Measurements from ENCODE around the gene HCN3. TPM values are rescaled to one million over a fixed set of nuclear protein-coding genes. Genes with fewer than 3 reads are reported as not detected.

HCN3 gene
- total and polyA plus RNA-seq, 8 donors: 0.46 to 13.6 (median 1.9) TPM

GRCh38 chr1:155263067-155263466, 14.2 kb upstream of the HCN3 start:
- Histone ChIP-seq H3K4me1 (peaks cover 14 to 27% (median 26%) of the 10 kb centered on the region in 4 donors), H3K9me3 (no peaks in the 10 kb centered on the region), H3K4me3 (no peak overlapping the region), H3K36me3 (peaks cover 57 to 78% (median 75%) of the 10 kb centered on the region in 4 donors), H3K27me3 (no peaks in the 10 kb centered on the region), H3K27ac (peak overlapping the region in 4 of 5 donors; percentile 84 to 88 (median 87))
- WGBS, 5 donors: 82 to 87% (median 83%) methylated on average over 11 of the region's 11 CpGs
- TF ChIP-seq POLR2A (IDR thresholded peaks at IDR 0.05) (no peak), EP300 (IDR thresholded peaks at IDR 0.05) (no peak), POLR2AphosphoS5 (IDR thresholded peaks at IDR 0.05) (no peak), CTCF (IDR thresholded peaks at IDR 0.05) (no peak)
- no peak for DNase-seq
- intact Hi-C loops (cut with DNase I; ENCODE audit: low total_unique reads): no loop called here

DNA sequence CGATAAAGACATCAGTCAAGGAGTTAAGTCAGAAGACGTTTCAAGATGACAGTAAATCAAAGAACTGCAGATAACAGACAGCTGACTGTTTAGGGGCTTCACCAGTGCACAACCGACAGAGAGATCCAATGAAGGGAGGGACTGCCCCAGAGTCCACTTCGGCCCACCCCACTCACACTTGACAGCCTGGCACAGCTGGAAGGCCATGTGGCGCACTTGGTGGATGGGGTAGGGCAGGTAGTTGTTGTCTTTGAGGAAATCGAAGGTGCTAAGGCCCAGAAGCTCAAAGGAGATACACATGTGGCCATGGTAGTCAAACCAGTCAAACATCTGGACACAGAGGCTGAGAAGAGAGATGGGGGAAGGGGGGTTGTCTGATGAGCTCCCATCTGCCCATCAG, 10.7 kb upstream of the HCN3 start:
- 81 to 90% (median 84%) methylated on average over 6 of the region's 6 CpGs for WGBS, 5 donors
- DNase-seq: no peak
- Histone ChIP-seq H3K27ac (no peak overlapping the region), H3K27me3 (no peaks in the 10 kb centered on the region), H3K4me1 (peaks cover 10 to 22% (median 19%) of the 10 kb centered on the region in 4 donors), H3K36me3 (peaks cover 79 to 87% (median 84%) of the 10 kb centered on the region in 4 donors), H3K4me3 (no peak overlapping the region), H3K9me3 (no peaks in the 10 kb centered on the region)
- TF ChIP-seq POLR2AphosphoS5 (IDR thresholded peaks at IDR 0.05) (no peak), CTCF (IDR thresholded peaks at IDR 0.05) (no peak), POLR2A (IDR thresholded peaks at IDR 0.05) (no peak), EP300 (IDR thresholded peaks at IDR 0.05) (no peak)
- intact Hi-C loops (cut with DNase I; ENCODE audit: low total_unique reads): no loop called here

DNA sequence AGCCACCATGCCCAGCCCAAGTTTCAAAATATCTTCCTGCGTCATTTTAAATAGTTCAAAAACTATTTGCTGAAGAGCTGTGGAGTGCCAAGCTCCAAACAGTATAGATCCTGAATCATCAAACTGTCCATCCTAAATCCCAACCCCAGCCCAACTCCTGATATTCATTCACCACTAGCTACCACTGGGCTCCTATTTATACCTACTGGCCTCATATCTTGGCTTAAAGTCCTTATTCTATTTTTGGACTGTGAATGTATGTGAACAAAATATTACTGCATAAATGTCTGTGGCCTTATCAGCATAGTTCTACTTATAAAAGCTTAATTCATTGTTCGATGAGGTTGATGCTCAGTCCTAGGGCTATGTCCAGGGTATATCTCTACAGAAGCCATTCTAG, 9.9 kb upstream of the HCN3 start:
- WGBS, 5 donors: 89 to 97% (median 95%) methylated on average over 2 of the region's 2 CpGs
- no peak for DNase-seq
- Histone ChIP-seq H3K4me1 (peaks cover 16 to 27% (median 24%) of the 10 kb centered on the region in 4 donors), H3K36me3 (peaks cover 79 to 90% (median 85%) of the 10 kb centered on the region in 4 donors), H3K27ac (no peak overlapping the region), H3K9me3 (no peaks in the 10 kb centered on the region), H3K27me3 (no peaks in the 10 kb centered on the region), H3K4me3 (no peak overlapping the region)
- intact Hi-C loops (cut with DNase I; ENCODE audit: low total_unique reads): no loop called here
- no peak for TF ChIP-seq EP300 (IDR thresholded peaks at IDR 0.05)
- TF ChIP-seq POLR2AphosphoS5 (IDR thresholded peaks at IDR 0.05): no peak
- TF ChIP-seq CTCF (IDR thresholded peaks at IDR 0.05): no peak
- no peak for TF ChIP-seq POLR2A (IDR thresholded peaks at IDR 0.05)

DNA sequence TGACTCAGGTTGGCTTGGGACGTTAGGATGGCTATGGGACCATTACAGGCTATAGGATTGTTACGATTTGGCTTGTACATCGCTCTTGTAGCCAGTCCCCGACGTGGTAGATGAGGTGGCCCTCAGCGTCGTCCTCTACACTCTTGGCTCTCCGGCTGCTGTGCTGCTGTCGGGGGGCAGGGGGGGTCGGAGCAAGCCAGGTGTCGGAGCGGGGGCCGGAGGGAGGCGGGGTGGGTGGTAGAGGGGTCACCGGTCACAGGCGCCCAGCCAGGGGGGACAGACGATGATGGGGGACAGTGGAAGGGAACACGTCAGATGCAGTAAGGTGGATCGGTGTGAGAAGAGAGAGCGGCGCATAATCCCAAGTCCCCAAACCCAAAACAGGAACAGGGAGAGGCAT, 8.6 kb upstream of the HCN3 start:
- no peaks in the 10 kb centered on the region for H3K9me3 ChIP-seq
- H3K4me1 ChIP-seq: peaks cover 15 to 25% (median 23%) of the 10 kb centered on the region in 4 donors
- no peaks in the 10 kb centered on the region for H3K27me3 ChIP-seq
- no peak for DNase-seq
- no peak overlapping the region for H3K4me3 ChIP-seq
- TF ChIP-seq EP300 (IDR thresholded peaks at IDR 0.05): no peak
- no peak for TF ChIP-seq CTCF (IDR thresholded peaks at IDR 0.05)
- no peak for TF ChIP-seq POLR2A (IDR thresholded peaks at IDR 0.05)
- no peak for TF ChIP-seq POLR2AphosphoS5 (IDR thresholded peaks at IDR 0.05)
- WGBS, 5 donors: 87 to 93% (median 92%) methylated on average over 21 of the region's 21 CpGs
- H3K36me3 ChIP-seq: peaks cover 73 to 82% (median 78%) of the 10 kb centered on the region in 4 donors
- no peak overlapping the region for H3K27ac ChIP-seq
- intact Hi-C loops (cut with DNase I; ENCODE audit: low total_unique reads): no loop called here
